GM12878 (cell line): ENCODE measurements around the gene ZNF133. TPM values are rescaled to one million over a fixed set of nuclear protein-coding genes. Genes with fewer than 3 reads are reported as not detected.

ENCODE experiments used
- ATAC-seq: fragments of 200-7000 bp; cut with Tn5 transposase; 3 replicates; pipeline ENCODE4 v1.9.1; 2020; ENCODE audit warnings: mild to moderate bottlenecking, moderate library complexity
- BruUV-seq: library from RNA; stranded (reverse); fragments of 400-500 nt; replicated peaks from 2 replicates; lab custom pipeline; 2021; lab: Mats Ljungman, UMichigan
- CTCF ChIA-PET: fragments of 300-600 bp; sonication (Branson Sonifier 250); formaldehyde crosslinking; extraction: SDS; loops from one replicate; lab custom pipeline; 2021; ENCODE audit warnings: inconsistent platforms; lab: Yijun Ruan, JAX
- POLR2A ChIA-PET: fragments of 350-600 bp; formaldehyde crosslinking; extraction: SDS; loops from one replicate; lab custom pipeline; 2021; ENCODE audit warnings: inconsistent platforms; lab: Charles Lee
- RAD21 ChIA-PET: fragments of 300-600 bp; sonication (Branson Sonifier 250); formaldehyde crosslinking; loops from one replicate; lab custom pipeline; 2023; ENCODE audit warnings: antibody characterized with exemption; ENCODE audit not compliant: unreplicated experiment; lab: Charles Lee
- SMC1A ChIA-PET: fragments of 300-600 bp; sonication (Branson Sonifier 250); formaldehyde crosslinking; loops from one replicate; lab custom pipeline; 2023; ENCODE audit not compliant: unreplicated experiment, uncharacterized antibody; lab: Charles Lee
- DNase-seq: peaks from one replicate; pipeline ENCODE4 v3.0.0-alpha.2; 2011; ENCODE audit warnings: low read depth, low spot score
- FAIRE-seq: peaks from 3 replicates; lab custom pipeline; 2011; peaks lifted over from hg19 to GRCh38; lab: Jason Lieb, UNC
- H2AFZ ChIP-seq: 2 replicates; pipeline ENCODE4 v1.6.0; 2011; ENCODE audit warnings: low read depth, low read length, control low read depth; ENCODE audit not compliant: control insufficient read depth
- H3K27ac ChIP-seq: 2 replicates; pipeline ENCODE4 v1.5.1; 2011; ENCODE audit warnings: control low read depth; ENCODE audit not compliant: control insufficient read depth, insufficient read depth
- H3K27me3 ChIP-seq, 2 experiments: replicated peaks in 1 of 2; 2 replicates each; pipeline versions ENCODE4 v1.6.0 to v1.6.1; 2011; ENCODE audit warnings: low read length in 1 of 2; ENCODE audit not compliant: control insufficient read depth in 2 of 2, insufficient read depth in 2 of 2
- H3K36me3 ChIP-seq, 2 experiments: 2 replicates each; pipeline ENCODE4 v1.5.1; 2011; ENCODE audit warnings: low read length in 1 of 2; ENCODE audit not compliant: control insufficient read depth in 2 of 2, insufficient read depth in 2 of 2
- H3K4me1 ChIP-seq: 2 replicates; pipeline ENCODE4 v1.6.1; 2011; ENCODE audit warnings: mild to moderate bottlenecking, low read length, moderate library complexity, mixed read lengths; ENCODE audit not compliant: control insufficient read depth, insufficient read depth
- H3K4me2 ChIP-seq: 2 replicates; pipeline ENCODE4 v1.6.0; 2011; ENCODE audit warnings: control low read depth; ENCODE audit not compliant: control insufficient read depth, insufficient read depth
- H3K4me3 ChIP-seq: fragments of 200-600 bp; sonication (generic); 2 replicates; pipeline ENCODE4 v1.5.1; 2016
- H3K79me2 ChIP-seq: 2 replicates; pipeline ENCODE4 v1.6.0; 2011; ENCODE audit warnings: low read length; ENCODE audit not compliant: control insufficient read depth, insufficient read depth
- H3K9ac ChIP-seq: 2 replicates; pipeline ENCODE4 v1.8.0; 2011; ENCODE audit warnings: low read length, control low read depth, mixed read lengths; ENCODE audit not compliant: control insufficient read depth, insufficient read depth
- H3K9me3 ChIP-seq: replicated peaks from 3 replicates; pipeline ENCODE4 v1.5.1; 2011; ENCODE audit warnings: mild to moderate bottlenecking, low read length; ENCODE audit not compliant: control insufficient read depth, insufficient read depth
- H4K20me1 ChIP-seq: 2 replicates; pipeline ENCODE4 v1.6.0; 2011; ENCODE audit not compliant: control insufficient read depth, insufficient read depth
- ATF2 ChIP-seq: IDR thresholded peaks from 2 replicates; pipeline ENCODE4 v1.6.1; 2012; ENCODE audit warnings: low read length, inconsistent platforms
- CHD2 ChIP-seq: IDR thresholded peaks from 2 replicates; pipeline ENCODE4 v1.6.1; 2011; ENCODE audit warnings: low read depth, low read length, improper control_type of control experiment, borderline replicate concordance
- E2F4 ChIP-seq: IDR thresholded peaks from 2 replicates; pipeline ENCODE4 v1.6.1; 2012; ENCODE audit warnings: low read depth, low read length, improper control_type of control experiment
- HDAC6 ChIP-seq: fragments of 200-600 bp; sonication (generic); IDR thresholded peaks from one replicate; pipeline ENCODE4 v1.8.0; 2017; ENCODE audit warnings: antibody characterized with exemption; ENCODE audit not compliant: unreplicated experiment
- JUND ChIP-seq: IDR thresholded peaks from 2 replicates; pipeline ENCODE4 v1.6.1; 2012; ENCODE audit warnings: low read depth, mild to moderate bottlenecking, low read length, improper control_type of control experiment, moderate library complexity
- MEF2B ChIP-seq: fragments of 450-650 bp; IDR thresholded peaks from 2 replicates; pipeline ENCODE4 v1.6.1; 2018; ENCODE audit warnings: mild to moderate bottlenecking, moderate library complexity; ENCODE audit not compliant: partially characterized antibody, poor library complexity, severe bottlenecking
- NFXL1 ChIP-seq: fragments of 450-650 bp; IDR thresholded peaks from 2 replicates; pipeline ENCODE4 v1.6.1; 2017; ENCODE audit warnings: antibody characterized with exemption, mild to moderate bottlenecking, borderline replicate concordance
- NFYB ChIP-seq: IDR thresholded peaks from 2 replicates; pipeline ENCODE4 v1.6.1; 2011; ENCODE audit warnings: low read depth, mild to moderate bottlenecking, low read length, improper control_type of control experiment, moderate library complexity; ENCODE audit not compliant: insufficient read depth
- NR2F1 ChIP-seq: fragments of 450-650 bp; conservative IDR thresholded peaks from 2 replicates; pipeline ENCODE4 v1.6.1; 2017; ENCODE audit warnings: mild to moderate bottlenecking
- PRDM15 ChIP-seq: fragments of 450-650 bp; formaldehyde crosslinking; IDR thresholded peaks from 2 replicates; pipeline ENCODE4 v1.4.0; 2020; ENCODE audit warnings: mild to moderate bottlenecking, moderate library complexity
- TBL1XR1 ChIP-seq: IDR thresholded peaks from 2 replicates; pipeline ENCODE4 v1.6.1; 2012; ENCODE audit warnings: low read depth, low read length, improper control_type of control experiment
- ZBED1 ChIP-seq: IDR thresholded peaks from 2 replicates; pipeline ENCODE4 v1.6.1; 2016; ENCODE audit warnings: borderline replicate concordance
- ZBTB40 ChIP-seq: fragments of 450-650 bp; IDR thresholded peaks from 2 replicates; pipeline ENCODE4 v1.6.1; 2016; ENCODE audit warnings: mild to moderate bottlenecking, moderate library complexity, borderline replicate concordance
- WGBS: methylation state at CpG from one replicate; pipeline ENCODE4 v1.1.6; 2016; ENCODE audit warnings: low lambda C conversion rate; ENCODE audit not compliant: insufficient replicate concordance, insufficient coverage; ENCODE audit errors: missing lambda C conversion rate; 5-methylcytosine and 5-hydroxymethylcytosine counted together
- in situ Hi-C: fragments of 300-500 bp; cut with MboI; formaldehyde crosslinking; loops from 9 replicates; pipeline ENCODE4 v1.14.3; 2018; ENCODE audit warnings: mixed read lengths
- intact Hi-C: fragments of 100-400 bp; cut with micrococcal nuclease; formaldehyde crosslinking; loops from one replicate; pipeline ENCODE4 v1.14.2; 2022; ENCODE audit not compliant: unreplicated experiment
- polyA plus RNA-seq, 11 experiments: library from polyadenylated mRNA; depleted of rRNA in 4 of 11; unstranded in 6 of 11; stranded (reverse) in 5 of 11; fragments of >200 nt; fragmentation: Nextera tagmentation in 4 of 11; fragmentation: Illumina TruSeq in 1 of 11; extraction: Ambion mirVana in 4 of 11; extraction: Trizol in 1 of 11; gene quantifications; 1 replicate in 1 of 11; 2 replicates in 10 of 11; pipeline versions ENCODE4 v1.2.1 to v1.2.3, GENCODE V29; 2011 to 2016; ENCODE audit warnings: inconsistent platforms in 2 of 11, missing spikeins in 2 of 11, low read depth in 1 of 11
- total RNA-seq, 4 experiments: library from RNA; depleted of rRNA in 3 of 4; stranded (reverse); fragments of >200 nt in 3 of 4; fragmentation: Illumina TruSeq in 1 of 4; extraction: Trizol in 1 of 4; gene quantifications; 2 replicates each; pipeline versions ENCODE4 v1.2.1 to v1.2.3, GENCODE V29; 2013 to 2021

ZNF133 gene
- total and polyA plus RNA-seq, 10 of the 15 experiments (the other 5 are each of a cell fraction or from before 2014, with no cell fraction given), result 2.0 to 9.3 (median 7.3) TPM

GRCh38 chr20:18279242-18279641 is 9.1 kb upstream of the ZNF133 start:
- intact Hi-C loops (no loop called here), in situ Hi-C loops (loop anchor here (5.0 kb wide), 1 partner anchor 777 kb away; no protein-coding TSS in a partner anchor)
- DNase-seq (no peak), FAIRE-seq (no peak), ATAC-seq (no peak)
- SMC1A ChIA-PET, result interaction anchor here (1.4 kb wide), 1 partner anchor 9 kb away, joined by 5 read pairs; the partner anchor contains the start of gene ZNF133
- BruUV-seq, result no TSS peak
- Histone ChIP-seq H3K4me3 (no peak overlapping the region), H2AFZ (no peak overlapping the region), H3K9me3 (no peaks in the 10 kb centered on the region; the same call in 2 of the 3 replicates), H3K4me1 (peaks cover 4% of the 10 kb centered on the region; the same call in 1 of the 2 replicates), H3K9ac (no peak overlapping the region), H3K79me2 (no peaks in the 10 kb centered on the region), H3K4me2 (no peak overlapping the region), H3K27me3 (no peaks in the 10 kb centered on the region; a peak in 1 of 4 replicates), H4K20me1 (no peaks in the 10 kb centered on the region), H3K36me3 (no peaks in the 10 kb centered on the region), H3K27ac (no peak overlapping the region)
- 48% methylated on average over 2 of the region's 2 CpGs for WGBS
- POLR2A ChIA-PET, result no interaction called here
- CTCF ChIA-PET, result interaction anchor here (0.7 to 1.1 kb wide), 2 partner anchors 9 to 1566 kb away, joined by 3 read pairs; partner anchors contain the start of gene ZNF133
- RAD21 ChIA-PET, result no interaction called here
- TF ChIP-seq CHD2 (no peak), ZBTB40 (no peak), JUND (no peak), HDAC6 (no peak), NFXL1 (no peak), ATF2 (no peak), MEF2B (no peak), E2F4 (no peak), TBL1XR1 (no peak), PRDM15 (CRISPR knock-in tag) (no peak), NR2F1 (no peak), NFYB (no peak), ZBED1 (no peak)
